Adrenal gland (tissue), 12 donors: ENCODE results near the gene API5. TPM values are rescaled to one million over a fixed set of nuclear protein-coding genes. Genes with fewer than 3 reads are reported as not detected.

Source experiments
- DNase-seq, 7 donors: peaks; one replicate each; pipeline ENCODE4 v3.0.0-alpha.2; 2019 to 2020
- H3K27ac ChIP-seq, 5 donors: fragments of 200-600 bp; sonication (generic) in 4 of 5; 1 replicate in 3 of 5; 2 replicates in 2 of 5; pipeline versions ENCODE4 v1.5.1 to v1.8.0; 2016 to 2020; ENCODE audit warnings: mild to moderate bottlenecking in 1 of 5
- H3K27me3 ChIP-seq: fragments of 200-600 bp; 2 replicates; pipeline ENCODE4 v1.8.0; 2021
- H3K36me3 ChIP-seq, 2 donors: fragments of 200-600 bp; replicated peaks in 1 of 2; 1 replicate in 1 of 2; 2 replicates in 1 of 2; pipeline versions ENCODE4 v1.5.1 to v1.8.0; 2018 to 2022
- H3K4me1 ChIP-seq, 2 donors: fragments of 200-600 bp; replicated peaks in 1 of 2; 1 replicate in 1 of 2; 2 replicates in 1 of 2; pipeline versions ENCODE4 v1.5.1 to v1.8.0; 2018 to 2021
- H3K4me3 ChIP-seq, 4 donors: fragments of 200-600 bp; sonication (generic) in 3 of 4; one replicate each; pipeline ENCODE4 v1.5.1; 2016 to 2018
- H3K9me3 ChIP-seq, 3 donors: fragments of 200-600 bp; sonication (generic) in 1 of 3; replicated peaks in 1 of 3; 1 replicate in 2 of 3; 2 replicates in 1 of 3; pipeline versions ENCODE4 v1.5.1 to v1.8.0; 2016 to 2021
- POLR2A ChIP-seq, 2 donors: fragments of 450-650 bp; IDR thresholded peaks; one replicate each; pipeline ENCODE4 v1.6.1; 2017; ENCODE audit warnings: antibody characterized with exemption in 2 of 2, mild to moderate bottlenecking in 2 of 2, moderate library complexity in 1 of 2
- WGBS, 4 donors: extraction: QIAGEN DNeasy Blood & Tissue Kit in 2 of 4; methylation state at CpG; one replicate each; pipeline versions ENCODE4 v1.1.5 to v1.1.7; 2013 to 2017; 5-methylcytosine and 5-hydroxymethylcytosine counted together
- intact Hi-C, 2 donors: fragments of 100-400 bp; cut with DNase I; formaldehyde crosslinking; loops; one replicate each; pipeline versions ENCODE4 v1.14.1 to v1.15.0; 2022 to 2023
- polyA plus RNA-seq, 3 donors: library from polyadenylated mRNA; stranded (reverse); fragments of 200-250 nt in 2 of 3; fragments of 350-450 nt in 1 of 3; fragmentation: Illumina TruSeq in 1 of 3; extraction: RNeasy Lipid Tissue Mini Kit (QIAGEN cat#74804) in 1 of 3; gene quantifications; one replicate each; pipeline ENCODE4 v1.2.3, GENCODE V29; 2013 to 2014
- total RNA-seq, 9 donors: library from RNA; depleted of rRNA in 4 of 9; stranded (reverse); fragments of >200 nt in 4 of 9; fragments of 120-200 nt in 1 of 9; fragmentation: NEBNext Ultra II Directional in 1 of 9; extraction: Animal tissue kit (Norgen Biotek cat#: 25700) in 1 of 9; gene quantifications; one replicate each; pipeline versions ENCODE4 v1.1.0 to v1.2.4, GENCODE V29; 2013 to 2023
- TF ChIP-seq, protein P1 (sequence below), 6 experiments: fragments of 450-650 bp in 4 of 6; fragments of 200-600 bp in 2 of 6; sonication (generic) in 1 of 6; IDR thresholded peaks; 1 replicate in 5 of 6; 2 replicates in 1 of 6; pipeline versions ENCODE4 v1.5.1 to v1.8.0; 2016 to 2021; ENCODE audit warnings: antibody characterized with exemption in 6 of 6, mild to moderate bottlenecking in 2 of 6, moderate library complexity in 1 of 6
- donor health status: healthy with polysubstance abuse.
- donor health status: Bipolar disorder and iron deficiency.
- donor health status: DM: yes; HTN: yes; CAD: no.
- donor health status: DM: no; HTN: no; CAD: no.
- donor health status: DM: no; HTN: no; CAD: no.
- donor health status: DM: yes; HTN: yes; CAD: no.

API5 gene
- total and polyA plus RNA-seq, 12 donors = 15.5 to 118 (median 63.8) TPM

GRCh38 chr11:43381802-43382201, 70.0 kb downstream of the API5 start:
- Histone ChIP-seq H3K4me1 (peaks cover 0 to 12% of the 10 kb centered on the region in 2 donors), H3K4me3 (no peak overlapping the region), H3K27me3 (no peaks in the 10 kb centered on the region), H3K9me3 (no peaks in the 10 kb centered on the region), H3K36me3 (no peaks in the 10 kb centered on the region), H3K27ac (no peak overlapping the region)
- 82 to 94% (median 90%) methylated on average over 2 of the region's 2 CpGs for WGBS, 4 donors
- DNase-seq = no peak
- TF ChIP-seq, protein P1, sequence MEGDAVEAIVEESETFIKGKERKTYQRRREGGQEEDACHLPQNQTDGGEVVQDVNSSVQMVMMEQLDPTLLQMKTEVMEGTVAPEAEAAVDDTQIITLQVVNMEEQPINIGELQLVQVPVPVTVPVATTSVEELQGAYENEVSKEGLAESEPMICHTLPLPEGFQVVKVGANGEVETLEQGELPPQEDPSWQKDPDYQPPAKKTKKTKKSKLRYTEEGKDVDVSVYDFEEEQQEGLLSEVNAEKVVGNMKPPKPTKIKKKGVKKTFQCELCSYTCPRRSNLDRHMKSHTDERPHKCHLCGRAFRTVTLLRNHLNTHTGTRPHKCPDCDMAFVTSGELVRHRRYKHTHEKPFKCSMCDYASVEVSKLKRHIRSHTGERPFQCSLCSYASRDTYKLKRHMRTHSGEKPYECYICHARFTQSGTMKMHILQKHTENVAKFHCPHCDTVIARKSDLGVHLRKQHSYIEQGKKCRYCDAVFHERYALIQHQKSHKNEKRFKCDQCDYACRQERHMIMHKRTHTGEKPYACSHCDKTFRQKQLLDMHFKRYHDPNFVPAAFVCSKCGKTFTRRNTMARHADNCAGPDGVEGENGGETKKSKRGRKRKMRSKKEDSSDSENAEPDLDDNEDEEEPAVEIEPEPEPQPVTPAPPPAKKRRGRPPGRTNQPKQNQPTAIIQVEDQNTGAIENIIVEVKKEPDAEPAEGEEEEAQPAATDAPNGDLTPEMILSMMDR (IDR thresholded peaks at IDR 0.05) = no peak
- TF ChIP-seq POLR2A (IDR thresholded peaks at IDR 0.05) = no peak
- intact Hi-C loops = no loop called here

GRCh38 chr11:43382614-43383013, 70.8 kb downstream of the API5 start:
- no peak for TF ChIP-seq POLR2A (IDR thresholded peaks at IDR 0.05)
- TF ChIP-seq, protein P1 (IDR thresholded peaks at IDR 0.05) = no peak
- H3K4me3 ChIP-seq = no peak overlapping the region
- H3K27me3 ChIP-seq = no peaks in the 10 kb centered on the region
- no peaks in the 10 kb centered on the region for H3K36me3 ChIP-seq
- 87 to 100% (median 94%) methylated on average over 1 of the region's 1 CpG for WGBS, 4 donors
- peaks cover 0 to 12% of the 10 kb centered on the region in 2 donors for H3K4me1 ChIP-seq
- intact Hi-C loops = no loop called here
- no peak overlapping the region for H3K27ac ChIP-seq
- no peak for DNase-seq
- no peaks in the 10 kb centered on the region for H3K9me3 ChIP-seq

DNA sequence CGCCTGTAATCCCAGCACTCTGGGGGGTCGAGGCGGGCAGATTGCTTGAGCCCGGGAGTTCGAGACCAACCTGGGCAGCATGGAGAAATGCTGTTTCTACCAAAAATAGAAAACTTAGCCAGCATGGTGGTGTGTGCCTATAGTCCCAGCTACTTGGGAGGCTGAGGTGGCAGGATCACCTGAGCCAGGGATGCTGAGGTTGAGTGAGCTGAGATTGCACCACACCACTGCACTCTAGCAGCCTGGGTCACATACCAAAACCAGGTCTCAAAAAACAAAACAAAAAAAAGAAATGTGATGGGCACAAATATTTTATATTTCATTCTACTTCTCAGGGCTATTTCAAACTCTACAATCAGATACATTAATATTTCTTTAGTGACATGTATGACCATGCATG, 72.6 kb downstream of the API5 start:
- TF ChIP-seq, protein P1 (IDR thresholded peaks at IDR 0.05) = no peak
- TF ChIP-seq POLR2A (IDR thresholded peaks at IDR 0.05) = no peak
- no peak for DNase-seq

GRCh38 chr11:43392713-43393112, 80.9 kb downstream of the API5 start:
- WGBS, 4 donors = 91 to 99% (median 95%) methylated on average over 5 of the region's 5 CpGs
- Histone ChIP-seq H3K4me3 (no peak overlapping the region), H3K9me3 (no peaks in the 10 kb centered on the region), H3K27me3 (no peaks in the 10 kb centered on the region), H3K4me1 (peaks cover 0 to 3% of the 10 kb centered on the region in 2 donors), H3K36me3 (peaks cover 0 to 36% of the 10 kb centered on the region in 2 donors), H3K27ac (no peak overlapping the region)
- TF ChIP-seq, protein P1 (IDR thresholded peaks at IDR 0.05) = no peak
- TF ChIP-seq POLR2A (IDR thresholded peaks at IDR 0.05) = no peak
- intact Hi-C loops = no loop called here
- DNase-seq = no peak

More for the DNA sequence above, 72.6 kb downstream of the API5 start:
- H3K9me3 ChIP-seq = no peaks in the 10 kb centered on the region
- H3K4me1 ChIP-seq = no peaks in the 10 kb centered on the region
- no peak overlapping the region for H3K4me3 ChIP-seq
- 89 to 99% (median 92%) methylated on average over 5 of the region's 5 CpGs for WGBS, 4 donors
- intact Hi-C loops = no loop called here
- peaks cover 0 to 3% of the 10 kb centered on the region in 2 donors for H3K36me3 ChIP-seq
- no peak overlapping the region for H3K27ac ChIP-seq
- H3K27me3 ChIP-seq = no peaks in the 10 kb centered on the region
